HAP-1 (cell line): ENCODE measurements around the gene MGST3.

Experiments used
- DNase-seq, 2 experiments: peaks; one replicate each; pipeline ENCODE4 v3.0.0-alpha.2; 2016 to 2020; ENCODE audit warnings: low spot score in 2 of 2
- H3K27me3 ChIP-seq: fragments of 250-450 bp; sonication (Bioruptor Pico); 2 replicates; pipeline ENCODE4 v1.5.1; 2020; ENCODE audit warnings: low read depth, mild to moderate bottlenecking, moderate library complexity
- H3K36me3 ChIP-seq: fragments of 250-450 bp; sonication (Bioruptor Pico); replicated peaks from 2 replicates; pipeline ENCODE4 v1.5.1; 2020; ENCODE audit warnings: mild to moderate bottlenecking
- H3K4me1 ChIP-seq: fragments of 250-450 bp; sonication (Bioruptor Pico); 2 replicates; pipeline ENCODE4 v1.5.1; 2020; ENCODE audit warnings: mild to moderate bottlenecking
- H3K4me3 ChIP-seq: fragments of 250-450 bp; sonication (Bioruptor Pico); 2 replicates; pipeline ENCODE4 v1.5.1; 2020; ENCODE audit warnings: mild to moderate bottlenecking, moderate library complexity
- H3K9me3 ChIP-seq: fragments of 250-450 bp; sonication (Bioruptor Pico); 2 replicates; pipeline ENCODE4 v1.5.1; 2020; ENCODE audit warnings: mild to moderate bottlenecking, moderate library complexity
- in situ Hi-C: fragments of 300-500 bp; cut with MboI; formaldehyde crosslinking; loops from 3 replicates; pipeline ENCODE4 v1.14.3; 2020; ENCODE audit warnings: low sequenced_read_pairs, inconsistent platforms, mixed read lengths

The MGST3 gene

DNA sequence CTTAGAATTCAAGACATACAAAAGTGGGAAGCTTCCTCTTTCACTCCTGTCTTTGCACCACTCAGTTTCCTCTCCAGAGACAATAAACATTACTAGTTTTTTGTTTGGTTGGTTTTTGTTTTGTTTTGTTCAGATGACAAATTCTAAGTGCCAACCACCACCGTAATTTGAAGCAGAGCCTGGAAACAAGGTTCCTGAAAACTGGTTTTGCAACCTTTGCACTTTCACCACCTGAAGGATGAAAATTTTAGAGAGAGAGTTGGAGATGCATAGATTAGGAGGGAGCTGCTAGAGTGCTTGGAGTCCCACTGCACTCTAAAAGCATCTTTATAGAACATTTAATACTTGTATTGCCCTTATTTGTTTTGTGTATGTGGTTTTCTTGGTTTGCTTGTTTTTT is 20.2 kb upstream of the MGST3 start:
- no peak overlapping the region for H3K4me3 ChIP-seq
- in situ Hi-C loops, result no loop called here
- DNase-seq, result no peak

DNA sequence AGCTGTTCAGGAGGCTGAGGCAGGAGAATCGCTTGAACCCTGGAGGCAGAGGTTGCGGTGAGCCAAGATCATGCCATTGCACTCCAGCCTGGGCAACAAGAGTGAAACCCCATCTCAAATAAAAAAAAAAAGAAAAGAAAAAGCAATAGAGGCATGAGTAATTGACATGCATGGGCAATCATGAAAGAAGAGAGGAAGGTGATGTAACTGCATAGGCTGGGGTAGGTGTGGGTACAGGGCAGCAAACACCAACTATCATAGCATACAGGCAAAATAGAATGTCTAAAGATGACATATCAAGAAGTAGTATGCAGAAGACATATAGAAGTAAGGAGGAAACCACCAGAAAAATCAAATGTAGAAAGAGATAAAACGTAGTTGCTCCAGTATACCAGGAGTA is 19.0 kb upstream of the MGST3 start:
- no peak overlapping the region for H3K4me3 ChIP-seq
- H3K36me3 ChIP-seq, result no peaks in the 10 kb centered on the region
- in situ Hi-C loops, result no loop called here
- peaks cover 7% of the 10 kb centered on the region; the same call in 1 of the 2 replicates for H3K27me3 ChIP-seq
- H3K4me1 ChIP-seq, result no peaks in the 10 kb centered on the region
- DNase-seq, result no peak
- H3K9me3 ChIP-seq, result no peaks in the 10 kb centered on the region

More for the DNA sequence above, 20.2 kb upstream of the MGST3 start:
- H3K4me1 ChIP-seq, result no peaks in the 10 kb centered on the region
- H3K27me3 ChIP-seq, result peaks cover 7% of the 10 kb centered on the region; the same call in 1 of the 2 replicates
- no peaks in the 10 kb centered on the region for H3K36me3 ChIP-seq
- H3K9me3 ChIP-seq, result no peaks in the 10 kb centered on the region

DNA sequence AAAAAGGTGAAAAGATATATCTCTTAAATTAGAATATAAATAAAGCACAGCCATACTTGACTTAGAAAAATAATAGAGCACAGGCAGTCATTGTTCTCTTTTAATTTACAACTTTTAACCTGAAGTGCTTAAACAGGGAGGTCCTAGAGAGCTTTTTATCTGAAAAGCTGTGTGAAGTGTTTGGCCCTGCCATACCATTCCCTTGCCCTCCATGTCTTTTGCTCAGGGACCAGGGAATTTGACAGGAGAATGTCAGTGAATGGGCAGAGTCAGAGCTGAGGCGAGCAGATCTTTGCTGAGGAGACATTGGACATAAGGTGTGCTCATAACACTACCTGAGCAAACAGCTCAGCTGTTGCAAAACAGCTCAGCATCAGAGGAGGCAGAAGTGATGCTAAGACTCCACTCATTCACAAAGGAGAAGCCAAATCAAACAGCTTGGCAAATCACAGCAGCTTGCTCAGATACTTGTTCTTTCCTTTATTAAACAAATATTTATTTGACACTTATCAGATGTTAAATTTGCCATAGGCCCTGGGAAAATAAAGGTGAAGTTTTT is 14.9 kb upstream of the MGST3 start:
- H3K36me3 ChIP-seq, result no peaks in the 10 kb centered on the region
- no peak overlapping the region for H3K4me3 ChIP-seq
- H3K9me3 ChIP-seq, result no peaks in the 10 kb centered on the region
- in situ Hi-C loops, result no loop called here
- no peak for DNase-seq
- no peaks in the 10 kb centered on the region for H3K4me1 ChIP-seq
- H3K27me3 ChIP-seq, result no peaks in the 10 kb centered on the region; the same call in 1 of the 2 replicates

DNA sequence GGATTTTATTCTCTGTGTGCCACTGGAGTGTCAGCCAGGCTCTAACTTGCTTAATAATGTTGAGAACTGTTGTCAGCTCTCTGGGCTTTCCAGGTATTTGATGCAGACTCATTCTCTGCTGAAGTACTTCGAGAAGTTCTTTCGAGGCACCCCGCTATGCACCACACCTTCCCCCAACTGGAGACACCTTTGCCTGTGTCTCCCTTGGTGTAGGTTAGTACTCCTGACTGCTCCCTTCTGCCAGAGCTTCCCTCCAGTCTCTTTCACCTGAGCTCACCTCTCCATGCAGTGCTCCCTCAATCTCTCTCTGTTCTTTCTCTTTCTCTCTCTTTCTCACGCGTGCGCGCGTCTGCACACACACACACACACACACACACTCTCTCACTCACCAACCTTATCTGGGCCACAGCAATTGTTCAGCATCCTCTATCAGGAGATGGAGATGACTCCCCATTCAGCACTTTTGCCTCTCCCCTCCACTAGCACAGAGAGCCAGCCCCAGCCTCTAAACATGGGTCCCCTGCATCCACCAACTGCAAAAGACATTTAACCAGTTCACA is 14.0 kb upstream of the MGST3 start:
- in situ Hi-C loops, result no loop called here
- no peak for DNase-seq
- Histone ChIP-seq H3K4me3 (no peak overlapping the region), H3K9me3 (no peaks in the 10 kb centered on the region), H3K27me3 (no peaks in the 10 kb centered on the region), H3K36me3 (no peaks in the 10 kb centered on the region), H3K4me1 (no peaks in the 10 kb centered on the region)

DNA sequence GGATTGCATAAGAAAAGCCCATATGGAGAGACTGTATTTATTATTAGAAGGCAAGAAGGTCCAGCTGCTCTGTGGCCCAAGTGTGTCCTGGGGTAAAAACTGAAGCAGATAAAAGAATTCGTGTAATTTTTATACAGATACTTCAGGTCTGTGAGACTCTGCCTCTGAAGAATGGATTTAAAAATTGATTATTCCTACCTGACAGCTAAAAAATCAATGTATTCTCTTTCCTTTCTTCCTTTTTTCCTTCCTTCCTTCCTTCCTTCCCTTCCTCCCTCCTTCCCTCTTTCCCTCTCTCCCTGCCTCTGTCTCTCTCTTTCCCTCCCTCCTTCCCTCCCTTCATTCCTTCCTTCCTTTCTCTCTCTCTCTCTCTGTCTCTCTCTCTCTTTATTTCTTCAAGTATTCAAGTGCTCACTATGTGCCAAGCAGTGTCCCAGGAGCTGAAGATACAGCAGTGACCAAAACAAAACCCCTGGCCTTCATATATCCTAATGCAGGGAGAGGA is 11.3 kb upstream of the MGST3 start:
- in situ Hi-C loops, result no loop called here
- Histone ChIP-seq H3K9me3 (no peaks in the 10 kb centered on the region), H3K36me3 (no peaks in the 10 kb centered on the region), H3K4me3 (no peak overlapping the region), H3K4me1 (no peaks in the 10 kb centered on the region), H3K27me3 (peaks cover 5% of the 10 kb centered on the region; the same call in 1 of the 2 replicates)
- DNase-seq, result no peak

DNA sequence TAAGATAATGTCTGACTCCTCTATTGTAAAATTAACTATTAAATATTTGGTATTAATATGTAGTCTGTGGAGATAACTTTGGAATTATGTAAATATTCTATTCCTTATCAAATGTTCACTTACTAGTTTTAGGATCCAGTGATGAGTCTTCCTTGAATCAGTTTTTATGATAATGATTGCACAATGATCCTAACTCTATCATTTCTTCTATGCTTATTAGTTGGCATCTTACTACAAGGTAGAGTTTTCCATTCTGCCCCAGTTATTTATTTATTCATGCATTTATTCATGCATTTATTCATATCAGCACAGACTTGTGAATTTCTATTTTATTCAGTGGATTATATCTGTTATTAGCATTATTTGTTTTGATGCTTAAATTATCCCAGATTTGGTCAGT is 7.4 kb upstream of the MGST3 start:
- Histone ChIP-seq H3K27me3 (peaks cover 5% of the 10 kb centered on the region; the same call in 1 of the 2 replicates), H3K9me3 (no peaks in the 10 kb centered on the region), H3K4me1 (peaks cover 8% of the 10 kb centered on the region), H3K36me3 (no peaks in the 10 kb centered on the region), H3K4me3 (no peak overlapping the region)
- in situ Hi-C loops, result no loop called here
- DNase-seq, result no peak

DNA sequence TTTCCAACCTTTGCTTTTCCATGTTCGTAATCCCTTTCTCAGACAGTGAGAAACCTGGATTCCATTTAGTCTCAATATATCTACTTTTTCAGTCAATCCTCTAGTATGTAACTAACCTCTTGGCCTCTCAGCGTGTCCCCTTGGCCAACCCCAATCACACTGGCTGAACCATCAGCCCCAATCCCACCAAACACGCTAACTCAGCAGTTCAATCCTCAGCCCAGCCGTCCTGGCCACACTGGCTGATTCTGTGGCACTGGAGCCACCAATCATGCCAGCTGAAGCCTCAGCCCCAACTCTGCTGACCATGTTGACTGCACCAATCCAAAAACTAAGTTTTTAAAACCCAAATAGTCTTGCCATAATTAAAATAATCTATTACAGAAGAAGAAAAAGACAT is 6.6 kb upstream of the MGST3 start:
- Histone ChIP-seq H3K4me1 (peaks cover 13% of the 10 kb centered on the region), H3K9me3 (no peaks in the 10 kb centered on the region), H3K27me3 (peaks cover 5% of the 10 kb centered on the region; the same call in 1 of the 2 replicates), H3K36me3 (no peaks in the 10 kb centered on the region), H3K4me3 (no peak overlapping the region)
- DNase-seq, result no peak
- in situ Hi-C loops, result no loop called here

DNA sequence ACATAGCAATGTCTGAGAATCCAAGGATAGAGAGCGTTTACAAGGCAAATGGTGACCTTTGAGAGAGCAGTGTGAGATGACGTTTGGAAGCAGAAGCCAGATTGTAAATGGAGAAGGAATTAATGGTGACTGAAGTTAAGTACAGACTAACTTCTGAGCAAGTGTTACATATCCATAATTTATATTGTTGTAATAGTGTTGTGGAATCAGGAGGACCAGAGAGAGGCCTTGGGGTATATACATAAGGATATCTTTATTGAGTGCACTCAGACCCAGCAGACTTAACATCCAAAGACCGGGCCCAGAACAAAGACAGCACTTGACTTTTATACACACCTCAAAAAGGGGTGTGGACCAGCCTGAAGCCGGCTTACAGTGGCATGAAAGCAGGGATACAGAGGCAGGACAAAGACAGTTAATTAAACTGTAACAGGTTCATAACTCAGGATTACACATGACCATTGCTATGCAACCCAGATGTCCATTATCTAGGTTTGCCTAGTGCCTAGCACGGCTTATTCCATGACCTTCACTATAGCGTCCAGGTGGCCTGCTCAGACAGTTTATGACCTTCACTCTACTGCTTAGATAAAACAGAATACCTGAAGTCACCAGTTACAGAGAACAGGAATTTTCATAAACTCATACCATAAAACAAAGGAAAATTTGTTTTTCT is 2.7 kb upstream of the MGST3 start:
- Histone ChIP-seq H3K27me3 (no peaks in the 10 kb centered on the region; the same call in 1 of the 2 replicates), H3K9me3 (no peaks in the 10 kb centered on the region), H3K4me1 (peaks cover 19% of the 10 kb centered on the region), H3K36me3 (no peaks in the 10 kb centered on the region), H3K4me3 (no peak overlapping the region)
- in situ Hi-C loops, result no loop called here
- DNase-seq, result peak in 1 of 2 experiments; percentile 47

DNA sequence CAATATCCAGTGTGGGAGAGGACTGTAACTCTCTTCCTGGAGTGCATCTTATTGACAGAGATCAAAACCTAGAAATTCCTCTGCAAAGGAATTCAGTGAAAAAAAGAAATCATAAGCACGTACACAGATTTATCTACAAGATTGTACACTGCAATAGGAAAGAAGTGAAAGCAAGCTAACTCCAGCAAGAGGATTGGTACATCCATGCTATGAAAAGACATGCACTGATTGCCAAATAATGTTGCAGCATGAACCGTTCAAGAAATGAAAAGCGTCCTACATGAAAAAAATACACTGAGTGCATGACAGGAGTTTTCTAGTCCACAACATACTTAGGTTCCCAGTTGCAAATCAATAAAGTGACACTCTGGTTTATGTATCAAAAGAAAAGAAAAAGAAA is 1.9 kb upstream of the MGST3 start:
- DNase-seq, result no peak
- Histone ChIP-seq H3K9me3 (no peaks in the 10 kb centered on the region), H3K36me3 (no peaks in the 10 kb centered on the region), H3K4me3 (no peak overlapping the region), H3K27me3 (no peaks in the 10 kb centered on the region; the same call in 1 of the 2 replicates), H3K4me1 (peaks cover 19% of the 10 kb centered on the region)
- in situ Hi-C loops, result no loop called here

DNA sequence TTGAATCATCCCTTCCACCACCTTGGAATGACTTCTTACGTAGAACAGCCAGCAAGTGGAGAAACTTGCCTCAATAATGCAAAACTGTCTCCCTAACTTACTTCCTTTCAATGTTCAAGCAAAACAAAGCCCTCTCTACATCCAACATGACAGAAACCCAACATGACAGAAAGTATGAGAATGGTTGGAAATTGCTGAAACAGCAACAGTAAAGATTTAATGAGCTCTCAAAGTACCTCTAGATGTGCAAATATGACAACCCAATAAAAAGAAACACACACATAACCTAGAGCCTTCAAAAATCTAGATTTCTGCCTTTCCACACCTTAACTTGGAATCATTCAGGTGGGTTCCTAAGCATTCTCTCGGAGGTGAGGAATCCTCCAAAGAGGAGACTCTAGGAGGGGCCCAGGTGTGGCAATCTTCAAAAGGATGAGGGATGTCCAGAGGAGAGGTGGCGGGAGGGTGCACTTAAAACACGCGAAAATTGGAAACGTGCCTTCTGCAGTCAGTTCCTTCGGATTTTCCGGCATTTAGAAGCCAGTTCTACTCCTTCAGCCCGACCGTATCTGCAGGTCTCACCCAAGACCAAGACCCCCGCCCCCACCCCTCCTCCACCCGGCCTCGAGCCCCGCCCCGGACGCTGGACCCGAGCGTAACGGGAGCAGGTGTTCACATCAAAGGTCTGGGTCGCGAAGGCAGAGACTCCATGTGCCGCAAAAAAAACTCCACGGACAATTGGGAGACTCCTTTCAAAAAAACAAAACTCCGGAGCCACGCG is 996 bp upstream of the MGST3 start:
- in situ Hi-C loops, result no loop called here
- Histone ChIP-seq H3K9me3 (no peaks in the 10 kb centered on the region), H3K27me3 (no peaks in the 10 kb centered on the region), H3K36me3 (no peaks in the 10 kb centered on the region), H3K4me1 (peaks cover 19% of the 10 kb centered on the region), H3K4me3 (peak overlapping the region; percentile 59)
- no peak for DNase-seq

DNA sequence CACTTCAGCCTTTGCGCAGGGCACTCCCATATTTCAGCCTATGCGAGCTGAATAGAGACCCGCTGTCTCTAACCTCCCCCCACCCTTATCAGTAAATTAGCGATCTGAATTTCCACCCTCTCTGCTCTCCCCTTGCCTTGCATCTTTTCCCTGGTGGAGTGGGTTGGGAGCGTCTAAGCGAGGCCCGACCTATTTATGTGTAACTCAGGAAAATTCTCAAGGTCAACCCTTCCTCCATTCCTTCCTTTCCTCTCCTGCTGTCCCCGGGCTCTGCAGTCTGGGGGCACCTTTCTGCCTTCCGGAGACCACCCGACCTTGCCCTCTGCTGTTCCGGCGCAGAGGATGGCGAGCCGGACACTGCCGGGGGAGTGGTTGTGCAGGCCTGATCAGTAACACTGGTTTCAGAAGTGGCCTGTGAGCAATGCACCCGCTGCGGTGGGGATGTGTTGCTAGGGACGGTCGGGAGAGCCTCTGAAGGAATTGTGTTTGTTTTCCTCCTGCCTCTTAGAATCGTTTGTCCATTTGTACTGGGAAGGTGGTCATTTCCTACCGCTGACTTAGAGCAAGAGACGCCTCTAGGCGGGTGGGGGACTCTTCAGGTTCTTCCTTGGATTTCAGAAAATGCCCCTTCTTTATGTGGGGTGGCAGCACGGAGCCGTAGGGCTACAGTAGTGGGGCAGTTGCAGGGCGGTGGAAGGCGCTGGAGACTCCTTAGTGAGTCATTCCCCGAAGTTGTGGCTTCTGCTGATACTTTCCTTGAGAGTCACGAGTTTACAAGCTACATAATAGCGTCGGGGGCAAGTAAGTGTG is 513 bp downstream of the MGST3 start:
- in situ Hi-C loops, result no loop called here
- peak; percentile 10 to 57 for DNase-seq
- peak overlapping the region; percentile 59 for H3K4me3 ChIP-seq
- no peaks in the 10 kb centered on the region for H3K27me3 ChIP-seq
- H3K4me1 ChIP-seq, result peaks cover 19% of the 10 kb centered on the region
- no peaks in the 10 kb centered on the region for H3K9me3 ChIP-seq
- no peaks in the 10 kb centered on the region for H3K36me3 ChIP-seq

DNA sequence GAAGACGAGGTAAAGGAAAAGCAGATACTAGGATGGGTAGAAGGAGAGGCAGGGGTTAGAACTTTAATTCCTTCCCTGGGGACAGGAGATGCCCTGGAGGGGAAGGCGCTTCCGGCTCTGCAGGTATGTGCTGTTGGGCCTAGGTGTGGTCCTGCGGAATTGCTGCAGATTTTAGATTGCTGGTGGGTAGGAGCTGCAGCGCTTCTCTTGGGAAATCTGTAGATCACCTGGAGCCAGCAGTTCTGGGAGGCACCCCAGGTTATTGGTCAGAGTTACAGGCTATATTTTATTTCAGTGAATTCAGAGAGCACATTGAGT is 1.1 kb downstream of the MGST3 start:
- no peaks in the 10 kb centered on the region for H3K27me3 ChIP-seq
- no peaks in the 10 kb centered on the region for H3K9me3 ChIP-seq
- H3K36me3 ChIP-seq, result no peaks in the 10 kb centered on the region
- H3K4me1 ChIP-seq, result peaks cover 19% of the 10 kb centered on the region
- H3K4me3 ChIP-seq, result peak overlapping the region; percentile 59
- in situ Hi-C loops, result no loop called here
- no peak for DNase-seq

DNA sequence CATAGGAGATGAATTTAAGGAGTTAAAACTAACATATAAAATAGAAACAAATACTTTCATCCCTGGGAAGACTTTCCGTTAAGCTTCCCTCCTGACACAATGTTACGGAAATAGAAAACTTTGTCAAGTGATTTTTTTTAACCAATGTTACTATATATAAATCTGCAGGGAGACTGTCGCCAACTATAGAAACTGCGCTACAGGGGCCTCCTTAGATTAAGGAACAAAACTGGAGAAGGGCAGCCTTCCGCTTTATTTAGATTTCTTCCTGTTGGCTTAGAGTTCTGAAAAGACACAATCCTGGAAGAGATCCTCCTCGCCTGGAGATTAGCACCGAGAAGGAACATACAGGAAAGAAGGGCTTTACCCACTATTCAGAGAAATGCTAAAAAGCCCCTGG is 1.5 kb downstream of the MGST3 start:
- Histone ChIP-seq H3K4me3 (peak overlapping the region; percentile 59), H3K27me3 (no peaks in the 10 kb centered on the region)
- DNase-seq, result peak; percentile 9 to 10

More for the DNA sequence above, 1.5 kb downstream of the MGST3 start:
- no peaks in the 10 kb centered on the region for H3K9me3 ChIP-seq
- in situ Hi-C loops, result no loop called here
- no peaks in the 10 kb centered on the region for H3K36me3 ChIP-seq
- peaks cover 19% of the 10 kb centered on the region for H3K4me1 ChIP-seq
